ENCODE data around the gene LRBA.

Gene LRBA

DNA sequence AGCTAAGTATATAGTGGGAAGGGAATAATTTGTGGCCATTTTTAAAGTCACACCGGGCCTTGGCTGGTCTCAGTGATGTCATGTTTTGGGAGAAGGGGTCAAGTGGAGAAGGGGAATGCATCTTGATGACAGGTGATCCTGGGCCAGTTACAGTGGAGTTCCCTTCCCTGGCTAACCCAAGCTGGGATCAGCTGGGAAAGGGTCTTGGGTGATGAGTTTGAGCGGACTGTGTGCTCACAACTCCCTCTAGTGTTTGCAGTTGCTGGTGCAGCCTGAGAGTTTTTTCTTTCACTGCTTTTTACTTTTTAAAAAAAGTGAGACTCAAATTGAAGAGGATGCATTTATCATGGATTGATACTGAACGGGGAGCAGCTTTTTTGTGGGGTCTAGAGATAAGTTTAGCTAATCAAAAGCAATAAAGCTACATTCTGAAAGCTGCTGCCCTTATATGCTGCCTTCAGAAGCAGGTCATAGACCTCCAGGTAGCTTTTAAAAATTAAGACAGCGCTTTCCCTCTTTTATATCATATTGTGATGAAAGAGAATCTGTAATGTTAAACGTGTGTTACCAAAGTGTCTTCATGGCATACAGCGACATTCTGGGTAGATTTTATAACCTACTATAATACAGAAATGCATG is 772.1 kb downstream of the LRBA start:
- H3K4me2 ChIP-seq, result no peak overlapping the region
- no peak overlapping the region for H3K27ac ChIP-seq
- no peaks in the 10 kb centered on the region for H3K27me3 ChIP-seq
- TF ChIP-seq Cebpa-rat (IDR thresholded peaks at IDR 0.05), result no peak
- H3K4me3 ChIP-seq, result no peak overlapping the region
- peaks cover 13% of the 10 kb centered on the region; the same call in 1 of the 2 replicates for H3K36me3 ChIP-seq
- no peaks in the 10 kb centered on the region for H4K20me1 ChIP-seq
- no peaks in the 10 kb centered on the region for H3K4me1 ChIP-seq
- H3K9me3 ChIP-seq, result no peaks in the 10 kb centered on the region
- no peak overlapping the region for H3K9ac ChIP-seq

DNA sequence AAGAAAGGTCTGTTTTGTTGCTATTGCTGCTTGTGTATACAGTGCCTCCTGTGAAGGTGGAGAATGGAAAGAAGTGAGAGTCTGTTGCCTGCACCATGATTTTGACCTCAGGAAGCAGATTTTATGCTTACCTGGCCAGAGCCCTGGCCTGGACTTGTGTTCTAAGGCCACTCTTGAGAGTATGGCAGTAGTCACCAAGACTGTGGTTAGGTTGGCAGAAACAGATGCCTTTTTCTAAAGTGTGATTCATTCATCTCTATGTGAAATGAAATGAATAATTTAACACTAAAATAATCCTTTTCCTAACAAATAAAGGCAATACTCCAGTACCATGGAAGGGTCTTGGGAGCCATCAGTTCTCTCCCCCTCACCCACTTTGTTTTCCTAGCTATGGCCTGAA is 775.1 kb downstream of the LRBA start:
- H3K27ac ChIP-seq, result no peak overlapping the region
- no peaks in the 10 kb centered on the region for H3K9me3 ChIP-seq
- no peak overlapping the region for H3K9ac ChIP-seq
- no peak overlapping the region for H3K4me2 ChIP-seq
- H3K27me3 ChIP-seq, result no peaks in the 10 kb centered on the region
- no peak overlapping the region for H3K4me3 ChIP-seq
- TF ChIP-seq Cebpa-rat (IDR thresholded peaks at IDR 0.05), result no peak
- H3K4me1 ChIP-seq, result no peaks in the 10 kb centered on the region
- H3K36me3 ChIP-seq, result peaks cover 14% of the 10 kb centered on the region; the same call in 1 of the 2 replicates
- H4K20me1 ChIP-seq, result no peaks in the 10 kb centered on the region

- Histone ChIP-seq H3K4me1 (no peaks in the 10 kb centered on the region), H3K27me3 (no peaks in the 10 kb centered on the region), H3K9me3 (no peaks in the 10 kb centered on the region), H3K4me3 (no peak overlapping the region), H3K36me3 (peaks cover 27% of the 10 kb centered on the region), H3K4me2 (no peak overlapping the region), H3K9ac (no peak overlapping the region), H4K20me1 (no peaks in the 10 kb centered on the region), H3K27ac (no peak overlapping the region)
- TF ChIP-seq Cebpa-rat (IDR thresholded peaks at IDR 0.05), result no peak
These were observed 776.5 kb downstream of the LRBA start for GRCh38 chr4:150238591-150238990.

- Histone ChIP-seq H3K27me3 (no peaks in the 10 kb centered on the region), H3K4me3 (no peak overlapping the region), H3K9me3 (no peaks in the 10 kb centered on the region), H3K27ac (no peak overlapping the region), H3K4me2 (no peak overlapping the region), H3K36me3 (peaks cover 40% of the 10 kb centered on the region), H3K9ac (no peak overlapping the region), H3K4me1 (no peaks in the 10 kb centered on the region), H4K20me1 (no peaks in the 10 kb centered on the region)
- no peak for TF ChIP-seq Cebpa-rat (IDR thresholded peaks at IDR 0.05)
These were observed 777.8 kb downstream of the LRBA start for GRCh38 chr4:150237110-150237872.

- no peaks in the 10 kb centered on the region for H3K9me3 ChIP-seq
- H3K4me1 ChIP-seq, result no peaks in the 10 kb centered on the region
- no peak overlapping the region for H3K27ac ChIP-seq
- no peak overlapping the region for H3K4me2 ChIP-seq
- peaks cover 44% of the 10 kb centered on the region for H3K36me3 ChIP-seq
- H3K9ac ChIP-seq, result no peak overlapping the region
- H4K20me1 ChIP-seq, result no peaks in the 10 kb centered on the region
- no peak overlapping the region for H3K4me3 ChIP-seq
- TF ChIP-seq Cebpa-rat (IDR thresholded peaks at IDR 0.05), result no peak
- H3K27me3 ChIP-seq, result no peaks in the 10 kb centered on the region
These were observed 778.5 kb downstream of the LRBA start for GRCh38 chr4:150236626-150237025.

GRCh38 chr4:150235808-150236271 is 779.2 kb downstream of the LRBA start:
- peaks cover 44% of the 10 kb centered on the region for H3K36me3 ChIP-seq
- no peak overlapping the region for H3K9ac ChIP-seq
- H4K20me1 ChIP-seq, result no peaks in the 10 kb centered on the region
- TF ChIP-seq Cebpa-rat (IDR thresholded peaks at IDR 0.05), result no peak
- H3K4me1 ChIP-seq, result peaks cover 7% of the 10 kb centered on the region
- H3K27ac ChIP-seq, result no peak overlapping the region
- no peaks in the 10 kb centered on the region for H3K9me3 ChIP-seq
- no peaks in the 10 kb centered on the region for H3K27me3 ChIP-seq
- H3K4me2 ChIP-seq, result no peak overlapping the region
- H3K4me3 ChIP-seq, result no peak overlapping the region

DNA sequence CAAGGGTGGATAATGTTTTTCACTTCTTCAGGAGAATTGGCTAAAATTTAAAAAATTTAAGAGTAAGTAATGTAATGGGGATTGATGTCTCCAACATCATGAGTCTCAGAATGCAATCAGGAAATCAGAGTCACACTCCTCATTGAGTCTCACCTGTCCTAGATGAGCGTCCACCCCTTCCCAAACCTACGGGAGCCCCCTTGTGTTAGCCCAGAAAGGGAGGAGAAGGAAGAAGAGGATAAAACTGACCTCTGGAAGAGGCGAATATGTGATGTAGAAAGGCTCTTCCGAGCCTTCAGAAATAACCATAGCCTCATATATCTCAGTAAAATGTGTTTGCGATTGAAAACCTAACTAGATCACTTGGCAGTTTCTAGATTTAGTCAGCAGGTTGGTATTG is 779.8 kb downstream of the LRBA start:
- Histone ChIP-seq H3K27me3 (no peaks in the 10 kb centered on the region), H3K36me3 (peaks cover 43% of the 10 kb centered on the region), H4K20me1 (no peaks in the 10 kb centered on the region), H3K9ac (no peak overlapping the region), H3K27ac (no peak overlapping the region), H3K4me1 (peaks cover 12% of the 10 kb centered on the region), H3K9me3 (no peaks in the 10 kb centered on the region), H3K4me2 (no peak overlapping the region), H3K4me3 (no peak overlapping the region)
- no peak for TF ChIP-seq Cebpa-rat (IDR thresholded peaks at IDR 0.05)

DNA sequence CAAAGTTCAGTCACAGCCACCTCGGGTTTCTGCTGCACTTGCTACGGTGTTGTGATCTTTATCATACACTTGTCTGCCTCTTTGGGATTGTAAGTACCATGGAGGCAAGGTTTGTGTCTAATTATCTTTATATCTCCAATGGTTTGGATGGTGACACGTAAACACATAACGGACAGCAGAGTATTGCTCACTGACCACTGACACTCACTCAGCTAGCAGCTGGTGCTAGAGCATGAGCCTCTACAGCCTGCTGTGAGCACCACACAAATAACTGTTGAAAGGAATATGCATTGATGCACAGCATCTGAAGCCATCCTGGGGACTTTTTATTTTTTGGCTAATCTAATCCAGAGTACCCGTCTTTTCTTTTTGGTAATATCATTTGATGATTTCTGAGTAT is 780.8 kb downstream of the LRBA start:
- TF ChIP-seq Cebpa-rat (IDR thresholded peaks at IDR 0.05), result no peak
- no peak overlapping the region for H3K4me3 ChIP-seq
- H3K4me2 ChIP-seq, result no peak overlapping the region
- H3K27ac ChIP-seq, result no peak overlapping the region
- no peaks in the 10 kb centered on the region for H3K27me3 ChIP-seq
- no peak overlapping the region for H3K9ac ChIP-seq
- H3K9me3 ChIP-seq, result 0 out of 2 replicates have a peak, but pooled peaks cover under 1% of the 10 kb centered on the region
- peaks cover 37% of the 10 kb centered on the region for H3K36me3 ChIP-seq
- H3K4me1 ChIP-seq, result peaks cover 23% of the 10 kb centered on the region
- no peaks in the 10 kb centered on the region for H4K20me1 ChIP-seq

- peaks cover 26% of the 10 kb centered on the region for H3K4me1 ChIP-seq
- no peak overlapping the region for H3K4me3 ChIP-seq
- no peak overlapping the region for H3K27ac ChIP-seq
- H3K9me3 ChIP-seq, result peaks cover 7% of the 10 kb centered on the region; the same call in 1 of the 2 replicates
- no peaks in the 10 kb centered on the region for H4K20me1 ChIP-seq
- H3K27me3 ChIP-seq, result no peaks in the 10 kb centered on the region
- no peak for TF ChIP-seq Cebpa-rat (IDR thresholded peaks at IDR 0.05)
- no peak overlapping the region for H3K4me2 ChIP-seq
- H3K36me3 ChIP-seq, result peaks cover 45% of the 10 kb centered on the region
- H3K9ac ChIP-seq, result no peak overlapping the region
These were observed 783.1 kb downstream of the LRBA start for GRCh38 chr4:150232029-150232428.

DNA sequence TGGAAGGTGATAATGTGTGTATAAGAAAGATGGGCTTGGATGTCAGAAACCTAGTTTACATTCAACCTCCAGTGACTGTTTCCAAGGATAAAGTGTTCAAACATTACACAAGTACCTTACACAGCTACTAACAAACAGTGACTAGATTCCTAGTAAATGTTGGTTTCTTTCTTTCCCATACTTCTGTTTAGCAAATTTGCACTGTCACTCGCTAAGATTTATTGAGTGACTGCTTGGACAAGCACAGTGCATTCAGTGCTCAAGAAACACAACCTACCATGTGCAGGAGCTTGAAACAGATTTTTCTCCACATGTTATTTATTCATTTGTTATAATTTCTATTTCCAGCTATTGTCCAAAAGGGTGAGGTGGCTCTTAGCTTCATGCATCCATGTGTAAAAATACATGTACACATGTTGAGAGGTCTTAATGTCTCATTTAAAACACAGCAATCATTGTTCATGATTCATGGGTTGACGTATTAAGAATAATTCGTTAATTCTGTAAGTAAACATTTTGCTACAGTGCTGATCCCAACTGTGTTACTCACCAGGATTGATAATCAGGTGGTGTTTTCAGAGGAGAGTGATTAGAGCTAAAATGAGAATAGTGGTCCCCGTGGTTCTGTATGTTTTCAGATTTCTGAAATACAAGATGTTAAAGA is 783.8 kb downstream of the LRBA start:
- H3K4me2 ChIP-seq, result peak overlapping the region; percentile 58

More for the DNA sequence above, 783.8 kb downstream of the LRBA start:
- Histone ChIP-seq H3K4me1 (peaks cover 26% of the 10 kb centered on the region), H3K36me3 (peaks cover 43% of the 10 kb centered on the region), H3K9ac (no peak overlapping the region), H3K9me3 (peaks cover 7% of the 10 kb centered on the region; the same call in 1 of the 2 replicates), H4K20me1 (no peaks in the 10 kb centered on the region), H3K27me3 (no peaks in the 10 kb centered on the region), H3K27ac (peak overlapping the region; percentile 79), H3K4me3 (no peak overlapping the region)
- no peak for TF ChIP-seq Cebpa-rat (IDR thresholded peaks at IDR 0.05)
